Neuron (in vitro differentiated cells): ENCODE results near the gene GNG2.
A peak's percentile ranks its signal among the peaks of the same experiment; 100 is the strongest.

Source experiments
- H2AFZ ChIP-seq: one replicate; pipeline ENCODE4 v1.6.1; 2013; ENCODE audit warnings: low read depth, mild to moderate bottlenecking, inconsistent platforms, low read length, moderate library complexity
- H3K27me3 ChIP-seq: one replicate; pipeline ENCODE4 v1.6.1; 2013; ENCODE audit warnings: low read length; ENCODE audit not compliant: insufficient read depth
- H3K36me3 ChIP-seq: one replicate; pipeline ENCODE4 v1.6.1; 2013; ENCODE audit warnings: low read length; ENCODE audit not compliant: insufficient read depth
- H3K4me1 ChIP-seq: one replicate; pipeline ENCODE4 v1.6.1; 2013; ENCODE audit warnings: low read length; ENCODE audit not compliant: insufficient read depth
- H3K4me3 ChIP-seq: 2 replicates; pipeline ENCODE4 v1.5.1; 2013; ENCODE audit warnings: mild to moderate bottlenecking, low read length, moderate library complexity
- H3K9me3 ChIP-seq: one replicate; pipeline ENCODE4 v1.6.1; 2013; ENCODE audit warnings: low read length

GNG2 gene

DNA sequence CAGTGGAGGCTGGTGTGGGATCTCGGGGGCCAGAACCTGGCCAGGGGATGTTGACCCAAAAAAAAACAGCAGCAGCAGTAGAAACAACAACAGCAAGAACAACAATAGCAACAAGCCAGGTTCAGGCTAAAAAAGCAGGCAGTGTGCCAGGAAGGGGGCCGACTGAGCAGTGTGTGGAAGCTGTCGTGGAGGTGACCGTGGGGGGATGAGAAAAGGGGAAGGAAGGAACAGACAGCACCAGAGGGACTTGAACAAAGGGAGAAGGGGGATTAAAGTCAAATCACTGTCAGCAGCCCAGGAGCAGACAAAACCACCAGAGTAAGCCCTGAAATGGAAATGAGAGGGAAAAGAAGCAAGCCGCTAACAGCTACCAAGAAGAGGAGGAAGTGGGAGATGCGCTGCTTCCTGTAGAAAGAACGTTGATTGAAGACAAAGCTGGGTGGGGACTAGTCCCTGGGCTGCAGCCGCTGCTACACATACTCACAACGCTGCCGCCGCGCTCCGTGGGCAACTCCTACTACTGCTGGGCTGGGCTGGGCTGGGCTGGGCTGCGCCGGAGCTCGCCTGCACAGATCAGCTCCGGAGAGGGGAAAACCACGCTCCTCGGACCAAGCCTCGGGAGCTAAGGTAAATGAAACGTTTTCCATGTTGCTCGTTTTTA lies at the start of gene GNG2:
Gene GNG2 (plus strand): TSS at position 449 of the 661 bp plus-strand sequence. CDS start 90,067 bp downstream, outside the sequence.
- Histone ChIP-seq H3K27me3 (no peaks in the 10 kb centered on the region), H3K36me3 (no peaks in the 10 kb centered on the region), H2AFZ (peak within 1 kb of the TSS; percentile 27), H3K4me1 (peaks cover 39% of the 10 kb centered on the region), H3K4me3 (peak within 1 kb of the TSS; percentile 78), H3K9me3 (no peaks in the 10 kb centered on the region)

DNA sequence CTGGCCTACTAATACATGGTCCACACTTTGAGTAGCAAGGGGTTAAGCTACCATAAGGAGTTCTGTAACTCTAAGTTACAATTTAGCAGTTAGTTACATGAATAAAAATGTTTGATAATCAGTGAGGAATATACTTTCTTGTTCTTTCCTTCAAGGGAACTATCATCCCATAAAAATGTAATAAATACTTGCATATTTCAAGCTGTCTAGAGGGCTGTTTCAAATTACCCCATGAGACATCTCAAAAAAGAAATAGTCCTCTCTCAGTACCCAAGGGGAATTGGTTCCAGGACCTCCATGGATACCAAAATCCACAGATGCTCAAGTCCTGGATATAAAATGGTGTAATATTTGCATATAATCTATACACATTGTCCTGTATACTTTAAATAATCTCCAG lies 48.7 kb upstream of the GNG2 start:
- Histone ChIP-seq H3K4me3 (no peak overlapping the region), H2AFZ (no peak overlapping the region), H3K36me3 (no peaks in the 10 kb centered on the region), H3K9me3 (no peaks in the 10 kb centered on the region), H3K27me3 (no peaks in the 10 kb centered on the region), H3K4me1 (no peaks in the 10 kb centered on the region)

DNA sequence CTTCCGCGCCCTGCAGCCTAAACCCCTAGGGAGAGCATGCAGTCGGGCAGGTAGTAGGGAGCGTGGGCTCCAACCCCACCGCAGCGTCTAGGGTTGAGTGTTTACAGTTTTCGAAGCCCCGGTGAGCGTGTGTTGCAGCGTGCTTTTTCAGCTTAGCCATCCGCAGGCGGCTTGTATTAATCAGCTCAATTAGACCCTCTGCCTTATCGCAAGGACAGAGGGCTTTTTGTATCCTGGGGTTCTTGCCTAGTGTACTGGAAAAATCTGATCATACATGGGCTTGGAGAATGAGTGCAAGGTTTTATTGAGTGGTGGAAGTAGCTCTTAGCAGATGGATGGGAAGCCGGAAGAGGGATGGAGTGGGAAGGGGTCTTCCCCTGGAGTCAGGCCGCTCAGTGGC lies 44.4 kb upstream of the GNG2 start:
- no peaks in the 10 kb centered on the region for H3K9me3 ChIP-seq
- no peak overlapping the region for H2AFZ ChIP-seq
- H3K4me3 ChIP-seq = no peak overlapping the region
- H3K36me3 ChIP-seq = no peaks in the 10 kb centered on the region
- no peaks in the 10 kb centered on the region for H3K27me3 ChIP-seq
- no peaks in the 10 kb centered on the region for H3K4me1 ChIP-seq

DNA sequence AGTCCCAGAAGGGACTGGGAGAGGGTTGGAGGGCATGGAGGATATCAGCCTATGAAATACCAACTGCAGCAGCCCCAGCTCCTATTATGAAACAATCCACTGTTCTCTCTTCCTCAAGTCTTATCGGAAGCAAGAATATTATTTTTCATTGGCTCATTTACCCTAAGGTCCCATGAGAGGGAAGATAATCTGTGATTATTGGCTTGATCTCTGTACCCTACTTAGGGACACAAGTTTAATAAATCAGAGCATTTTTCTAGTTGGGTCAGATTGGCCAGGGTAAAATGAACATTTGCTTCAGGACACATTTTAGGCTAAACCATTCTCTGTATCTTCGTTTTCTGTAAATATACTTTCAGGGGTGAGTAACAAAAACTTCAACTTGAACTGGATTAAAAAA lies 43.1 kb upstream of the GNG2 start:
- Histone ChIP-seq H3K4me3 (no peak overlapping the region), H3K4me1 (no peaks in the 10 kb centered on the region), H2AFZ (no peak overlapping the region), H3K27me3 (no peaks in the 10 kb centered on the region), H3K9me3 (no peaks in the 10 kb centered on the region), H3K36me3 (no peaks in the 10 kb centered on the region)

DNA sequence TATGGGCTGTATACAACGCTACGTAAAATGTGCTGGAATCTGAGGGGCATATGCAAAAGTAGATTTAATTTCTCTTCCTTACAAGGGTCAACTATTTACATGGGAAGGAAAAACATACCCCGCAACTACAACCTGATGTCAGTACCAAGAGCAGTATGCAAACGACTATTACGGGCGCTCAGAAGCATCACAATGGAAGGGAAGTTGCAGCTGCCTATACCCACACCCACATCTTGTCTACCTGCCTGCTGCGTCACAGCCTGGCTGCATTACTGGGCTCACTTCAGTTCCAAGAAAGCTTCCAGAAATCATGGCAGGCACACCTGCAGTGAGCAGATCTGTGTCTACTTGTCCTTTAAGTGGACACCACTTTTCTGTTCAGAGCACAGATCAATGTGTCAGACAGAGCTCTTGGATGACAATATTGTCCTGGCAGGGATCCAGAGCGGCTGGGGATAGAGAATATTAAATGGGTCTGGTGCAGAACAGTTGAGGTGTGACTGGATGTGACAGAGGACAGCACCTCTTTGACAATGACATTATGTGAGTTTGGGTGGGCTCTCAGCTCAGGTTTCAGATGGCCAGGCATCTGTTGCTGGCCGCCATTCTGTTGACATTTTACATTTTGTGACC lies 41.5 kb upstream of the GNG2 start:
- no peak overlapping the region for H3K4me3 ChIP-seq
- no peak overlapping the region for H2AFZ ChIP-seq
- no peaks in the 10 kb centered on the region for H3K36me3 ChIP-seq
- H3K4me1 ChIP-seq = no peaks in the 10 kb centered on the region
- H3K27me3 ChIP-seq = no peaks in the 10 kb centered on the region
- H3K9me3 ChIP-seq = no peaks in the 10 kb centered on the region

DNA sequence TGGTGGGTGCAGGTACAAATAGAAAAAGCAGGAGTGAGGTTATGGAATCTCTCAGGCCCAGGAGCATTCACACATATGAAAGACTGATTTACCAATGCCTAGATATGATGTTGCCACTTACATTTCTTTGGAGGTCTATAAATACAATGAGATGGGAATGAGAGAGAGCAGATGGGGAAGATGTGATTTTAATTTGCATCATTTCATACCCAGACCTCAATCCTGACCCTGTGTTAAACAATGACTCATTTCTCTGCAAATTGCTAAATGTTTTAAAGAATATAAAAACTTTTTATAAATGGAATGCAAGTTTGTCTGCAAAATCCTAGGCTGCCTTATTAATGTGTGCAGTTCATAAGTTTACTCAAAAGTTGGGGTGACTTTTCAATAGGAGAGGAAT lies 38.6 kb upstream of the GNG2 start:
- no peaks in the 10 kb centered on the region for H3K36me3 ChIP-seq
- no peaks in the 10 kb centered on the region for H3K4me1 ChIP-seq
- no peaks in the 10 kb centered on the region for H3K27me3 ChIP-seq
- H2AFZ ChIP-seq = no peak overlapping the region
- H3K4me3 ChIP-seq = no peak overlapping the region
- H3K9me3 ChIP-seq = no peaks in the 10 kb centered on the region

DNA sequence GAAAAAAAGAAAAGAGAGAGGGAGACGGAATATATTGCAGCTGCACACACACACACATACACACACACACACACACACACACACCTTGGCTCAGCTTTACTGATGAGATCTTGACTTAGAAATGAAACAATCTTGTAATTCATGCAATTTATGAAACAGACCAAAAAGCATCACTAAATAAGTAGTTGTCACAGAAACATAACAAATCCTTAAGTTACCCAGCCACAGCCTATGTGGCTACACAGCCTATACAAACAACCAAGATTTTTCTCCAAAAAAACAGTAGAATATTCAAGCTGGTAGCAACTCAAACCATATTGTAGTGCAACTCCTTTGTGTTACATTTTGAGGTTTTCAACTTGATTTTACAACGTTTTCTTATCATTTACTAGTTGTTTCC lies 37.9 kb upstream of the GNG2 start:
- no peaks in the 10 kb centered on the region for H3K9me3 ChIP-seq
- H3K4me1 ChIP-seq = no peaks in the 10 kb centered on the region
- no peak overlapping the region for H3K4me3 ChIP-seq
- H3K36me3 ChIP-seq = no peaks in the 10 kb centered on the region
- no peaks in the 10 kb centered on the region for H3K27me3 ChIP-seq
- H2AFZ ChIP-seq = no peak overlapping the region

DNA sequence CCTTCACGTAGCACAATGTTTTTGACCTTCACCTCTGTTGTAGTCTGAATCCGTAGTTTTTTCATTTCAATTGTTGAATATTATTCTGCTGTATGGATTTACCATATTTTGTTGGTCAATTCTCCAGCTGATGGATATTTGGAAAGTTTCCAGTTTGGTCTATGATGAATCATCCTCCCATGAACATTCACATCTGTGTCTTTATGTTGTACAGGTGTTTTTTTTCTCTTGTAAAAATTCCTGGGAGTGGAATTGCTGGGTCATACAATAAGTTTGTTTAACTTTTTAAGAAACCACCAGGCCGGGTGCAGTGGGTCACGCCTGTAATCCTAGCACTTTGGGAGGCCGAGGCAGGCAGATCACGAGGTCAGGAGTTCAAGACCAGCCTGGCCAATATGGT lies 36.7 kb upstream of the GNG2 start:
- Histone ChIP-seq H3K27me3 (no peaks in the 10 kb centered on the region), H3K4me3 (no peak overlapping the region), H2AFZ (no peak overlapping the region)

DNA sequence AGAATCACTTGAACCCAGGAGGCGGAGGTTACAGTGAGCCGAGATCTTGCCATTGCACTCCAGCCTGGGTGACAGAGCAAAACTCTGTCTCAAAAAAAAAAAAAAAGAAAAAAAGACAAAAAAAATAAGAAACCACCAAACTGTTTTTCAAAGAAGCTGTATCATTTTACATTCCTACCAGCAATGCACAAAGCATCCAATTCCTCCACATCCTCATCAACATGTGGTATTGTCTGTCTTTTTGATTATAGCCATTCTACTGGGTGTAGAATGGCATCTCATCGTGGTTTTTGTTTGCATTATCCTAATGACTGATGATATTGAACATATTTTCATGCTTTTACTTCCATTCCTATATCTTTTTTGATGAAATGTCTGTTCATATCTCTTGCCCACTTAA lies 36.2 kb upstream of the GNG2 start:
- Histone ChIP-seq H3K4me3 (no peak overlapping the region), H3K4me1 (no peaks in the 10 kb centered on the region), H3K36me3 (no peaks in the 10 kb centered on the region), H3K27me3 (no peaks in the 10 kb centered on the region), H3K9me3 (no peaks in the 10 kb centered on the region), H2AFZ (no peak overlapping the region)

More for the DNA sequence above, 36.7 kb upstream of the GNG2 start:
- no peaks in the 10 kb centered on the region for H3K36me3 ChIP-seq
- no peaks in the 10 kb centered on the region for H3K4me1 ChIP-seq
- no peaks in the 10 kb centered on the region for H3K9me3 ChIP-seq

DNA sequence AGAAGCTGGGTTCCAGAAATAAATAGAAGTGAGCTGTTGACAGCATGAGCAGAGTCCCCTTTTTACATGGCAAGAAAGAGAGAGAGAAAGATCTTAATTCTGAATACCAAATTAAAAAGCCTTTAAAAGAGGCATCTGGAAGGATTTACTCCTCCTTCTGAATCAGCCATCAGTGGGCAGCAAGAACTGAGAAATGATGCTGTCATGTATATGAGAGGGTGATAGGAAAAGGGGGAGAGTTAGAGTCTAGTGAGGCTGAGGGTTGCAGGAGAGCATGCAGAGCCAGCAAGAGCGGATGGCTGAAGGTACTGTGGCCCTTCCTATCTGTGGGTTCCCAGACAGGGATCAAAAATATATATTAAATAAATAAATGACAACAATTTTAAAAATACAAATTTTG lies 34.5 kb upstream of the GNG2 start:
- Histone ChIP-seq H3K4me3 (no peak overlapping the region), H3K9me3 (no peaks in the 10 kb centered on the region), H2AFZ (no peak overlapping the region), H3K36me3 (no peaks in the 10 kb centered on the region), H3K4me1 (no peaks in the 10 kb centered on the region), H3K27me3 (no peaks in the 10 kb centered on the region)

DNA sequence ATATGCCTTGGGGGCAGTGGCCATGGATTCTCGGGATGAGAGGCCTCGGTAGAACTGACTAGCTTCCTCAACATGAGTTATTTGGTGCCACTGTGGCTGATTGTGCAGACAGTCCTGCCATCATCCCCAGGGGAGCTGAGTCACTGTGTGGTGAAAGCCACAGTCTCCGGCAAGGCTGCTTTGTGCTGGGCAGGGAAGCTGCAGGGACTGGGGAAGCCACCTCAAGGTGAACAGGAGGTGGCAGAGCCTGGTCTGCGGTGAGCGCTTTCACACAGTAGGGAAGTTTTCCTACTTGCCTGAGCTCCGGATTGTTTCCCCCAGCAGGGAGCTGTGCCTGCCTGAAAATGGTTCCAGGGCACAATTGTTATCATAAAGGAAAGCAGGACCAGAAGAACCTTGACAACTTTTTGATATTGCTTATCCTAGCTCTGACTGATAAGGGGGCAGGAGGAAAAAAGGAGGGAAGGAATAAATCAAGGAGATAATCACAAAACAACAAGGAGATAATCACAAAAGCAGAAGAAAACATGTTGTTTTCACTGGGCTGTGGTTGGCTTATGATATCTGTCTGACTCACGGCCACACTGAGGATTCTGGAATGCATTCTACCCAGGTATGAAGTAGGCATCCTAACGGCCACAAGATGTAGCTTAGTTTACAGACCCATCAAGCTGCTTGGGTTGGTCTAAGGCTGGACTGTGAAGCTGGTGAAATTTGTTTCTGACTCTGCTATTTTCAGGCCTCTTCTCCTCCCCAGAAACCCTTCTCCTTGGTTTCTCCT lies 32.2 kb upstream of the GNG2 start:
- no peak overlapping the region for H2AFZ ChIP-seq
- H3K36me3 ChIP-seq = no peaks in the 10 kb centered on the region
- no peaks in the 10 kb centered on the region for H3K27me3 ChIP-seq
- H3K4me1 ChIP-seq = no peaks in the 10 kb centered on the region
- H3K9me3 ChIP-seq = no peaks in the 10 kb centered on the region
- no peak overlapping the region for H3K4me3 ChIP-seq

DNA sequence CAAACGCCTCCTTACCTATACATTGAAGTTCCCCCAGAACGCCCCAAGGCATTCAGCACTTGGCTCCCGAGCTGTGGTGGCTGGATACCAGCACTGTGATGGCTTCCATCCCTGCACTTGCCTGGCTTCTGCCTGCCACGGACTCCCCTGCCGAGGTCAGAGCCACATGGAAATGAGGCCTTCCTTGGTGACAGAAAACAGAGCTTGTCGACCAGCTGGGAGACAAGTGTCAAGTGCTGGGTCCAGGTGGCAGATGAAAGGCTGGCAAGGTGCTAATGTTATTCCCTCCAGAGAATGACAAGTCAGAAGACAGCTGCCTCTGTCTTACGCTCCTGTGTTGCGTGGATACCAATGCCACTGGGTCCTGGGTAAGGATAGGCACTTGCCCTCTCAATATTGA lies 26.2 kb upstream of the GNG2 start:
- H2AFZ ChIP-seq = no peak overlapping the region
- no peaks in the 10 kb centered on the region for H3K36me3 ChIP-seq
- H3K27me3 ChIP-seq = no peaks in the 10 kb centered on the region
- H3K4me1 ChIP-seq = peaks cover 2% of the 10 kb centered on the region
- no peaks in the 10 kb centered on the region for H3K9me3 ChIP-seq
- H3K4me3 ChIP-seq = no peak overlapping the region

DNA sequence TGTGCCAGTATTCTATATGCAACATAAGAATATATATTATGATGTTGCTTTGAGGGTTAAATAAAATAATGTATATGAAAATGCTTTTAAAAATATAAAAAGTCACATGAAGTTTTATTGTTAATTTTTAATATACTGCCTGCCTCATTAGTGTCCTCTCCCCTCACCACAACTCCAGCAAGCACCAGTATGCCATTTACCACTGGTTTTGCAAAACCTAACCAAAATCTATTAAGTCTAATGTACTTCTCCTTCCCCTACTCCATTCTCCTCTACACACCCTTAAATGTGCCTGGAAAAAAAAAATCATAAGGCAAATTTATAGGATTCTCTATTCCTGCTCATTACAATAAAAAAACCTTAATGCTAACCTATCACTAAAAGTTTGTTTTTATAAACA lies 24.0 kb upstream of the GNG2 start:
- H2AFZ ChIP-seq = no peak overlapping the region
- H3K4me3 ChIP-seq = no peak overlapping the region
- no peaks in the 10 kb centered on the region for H3K9me3 ChIP-seq
- H3K36me3 ChIP-seq = no peaks in the 10 kb centered on the region
- H3K4me1 ChIP-seq = peaks cover 2% of the 10 kb centered on the region
- no peaks in the 10 kb centered on the region for H3K27me3 ChIP-seq
